Neuronal stem cell (in vitro differentiated cells): ENCODE data around the gene RBKS.
"Not testable (repeated sequence)": the region's sequence is repeated elsewhere in the genome, so short reads cannot be mapped to it uniquely, and the experiment has no call there.

Experiments used
- DNase-seq: peaks from one replicate; pipeline ENCODE4 v3.0.0-alpha.2; 2013; ENCODE audit warnings: low spot score
- H2AFZ ChIP-seq: one replicate; pipeline ENCODE4 v1.6.1; 2013; ENCODE audit warnings: mild to moderate bottlenecking, low read length, inconsistent platforms
- H2AK5ac ChIP-seq: 2 replicates; pipeline ENCODE4 v1.6.1; 2013; ENCODE audit warnings: low read depth, mild to moderate bottlenecking, inconsistent platforms, low read length, moderate library complexity, mixed read lengths
- H2BK120ac ChIP-seq: 2 replicates; pipeline ENCODE4 v1.6.1; 2013; ENCODE audit warnings: low read depth, mild to moderate bottlenecking, inconsistent platforms, low read length, moderate library complexity, mixed read lengths
- H2BK12ac ChIP-seq: one replicate; pipeline ENCODE4 v1.6.1; 2013; ENCODE audit warnings: low read length, inconsistent platforms
- H2BK15ac ChIP-seq: 2 replicates; pipeline ENCODE4 v1.6.1; 2013; ENCODE audit warnings: mild to moderate bottlenecking, low read length, inconsistent platforms, mixed read lengths
- H2BK5ac ChIP-seq: one replicate; pipeline ENCODE4 v1.6.1; 2013; ENCODE audit warnings: inconsistent platforms, mild to moderate bottlenecking, low read length, moderate library complexity
- H3K14ac ChIP-seq: one replicate; pipeline ENCODE4 v1.6.1; 2013; ENCODE audit warnings: low read length, inconsistent platforms
- H3K18ac ChIP-seq: 2 replicates; pipeline ENCODE4 v1.6.1; 2013; ENCODE audit warnings: low read length, inconsistent platforms
- H3K23ac ChIP-seq: 2 replicates; pipeline ENCODE4 v1.6.1; 2013; ENCODE audit warnings: low read depth, mild to moderate bottlenecking, mixed read lengths, low read length, inconsistent platforms; ENCODE audit not compliant: poor library complexity
- H3K27ac ChIP-seq: replicated peaks from 3 replicates; pipeline ENCODE4 v1.5.1; 2013; ENCODE audit warnings: low read length, inconsistent platforms
- H3K27me3 ChIP-seq, 3 experiments: 2 replicates each; pipeline ENCODE4 v1.6.1; 2013; ENCODE audit warnings: low read length in 3 of 3, mild to moderate bottlenecking in 2 of 3, inconsistent platforms in 1 of 3, low read depth in 1 of 3, mixed read lengths in 1 of 3, moderate library complexity in 1 of 3; ENCODE audit not compliant: control insufficient read depth in 3 of 3, insufficient read depth in 3 of 3
- H3K36me3 ChIP-seq, 2 donors: replicated peaks in 1 of 2; 2 replicates each; pipeline ENCODE4 v1.6.1; 2013; ENCODE audit warnings: low read length in 2 of 2; ENCODE audit not compliant: control insufficient read depth in 2 of 2, insufficient read depth in 2 of 2
- H3K4ac ChIP-seq: 2 replicates; pipeline ENCODE4 v1.6.1; 2013; ENCODE audit warnings: inconsistent platforms, mild to moderate bottlenecking, low read length, moderate library complexity
- H3K4me1 ChIP-seq, 2 donors: 1 replicate in 1 of 2; 2 replicates in 1 of 2; pipeline ENCODE4 v1.6.1; 2013; ENCODE audit warnings: low read length in 2 of 2, low read depth in 1 of 2; ENCODE audit not compliant: control insufficient read depth in 2 of 2, insufficient read depth in 1 of 2
- H3K4me2 ChIP-seq: one replicate; pipeline ENCODE4 v1.6.1; 2013; ENCODE audit warnings: mild to moderate bottlenecking, low read length, inconsistent platforms; ENCODE audit not compliant: insufficient read depth, poor library complexity, severe bottlenecking
- H3K4me3 ChIP-seq, 2 donors: 2 replicates each; pipeline ENCODE4 v1.5.1; 2013; ENCODE audit warnings: low read length in 2 of 2, mild to moderate bottlenecking in 2 of 2, inconsistent platforms in 1 of 2, moderate library complexity in 1 of 2
- H3K79me1 ChIP-seq: one replicate; pipeline ENCODE4 v1.6.1; 2013; ENCODE audit warnings: low read depth, mild to moderate bottlenecking, inconsistent platforms, low read length, moderate library complexity
- H3K9ac ChIP-seq: one replicate; pipeline ENCODE4 v1.6.1; 2013; ENCODE audit warnings: mild to moderate bottlenecking, low read depth, low read length, inconsistent platforms; ENCODE audit not compliant: poor library complexity
- H3K9me3 ChIP-seq, 2 donors: replicated peaks in 1 of 2; 2 replicates each; pipeline versions ENCODE3 to v1.6.1; 2013; ENCODE audit warnings: low read length in 2 of 2, mild to moderate bottlenecking in 2 of 2, inconsistent platforms in 1 of 2, low read depth in 1 of 2, mixed read lengths in 1 of 2, moderate library complexity in 1 of 2; ENCODE audit not compliant: control insufficient read depth in 2 of 2, insufficient read depth in 1 of 2
- H4K8ac ChIP-seq: one replicate; pipeline ENCODE4 v1.6.1; 2013; ENCODE audit warnings: low read depth, mild to moderate bottlenecking, inconsistent platforms, low read length, moderate library complexity
- H4K91ac ChIP-seq: one replicate; pipeline ENCODE4 v1.6.1; 2013; ENCODE audit warnings: low read length, low read depth, mild to moderate bottlenecking, inconsistent platforms; ENCODE audit not compliant: poor library complexity
- WGBS, 2 donors: extraction: QIAGEN DNeasy Blood & Tissue Kit; methylation state at CpG; one replicate each; pipeline ENCODE4 v1.1.7; 2013; ENCODE audit warnings: missing lambda C conversion rate in 2 of 2, mixed read lengths in 1 of 2; ENCODE audit not compliant: insufficient read length in 2 of 2, insufficient replicate concordance in 1 of 2; ENCODE audit errors: extremely low coverage in 2 of 2; 5-methylcytosine and 5-hydroxymethylcytosine counted together

The RBKS gene

DNA sequence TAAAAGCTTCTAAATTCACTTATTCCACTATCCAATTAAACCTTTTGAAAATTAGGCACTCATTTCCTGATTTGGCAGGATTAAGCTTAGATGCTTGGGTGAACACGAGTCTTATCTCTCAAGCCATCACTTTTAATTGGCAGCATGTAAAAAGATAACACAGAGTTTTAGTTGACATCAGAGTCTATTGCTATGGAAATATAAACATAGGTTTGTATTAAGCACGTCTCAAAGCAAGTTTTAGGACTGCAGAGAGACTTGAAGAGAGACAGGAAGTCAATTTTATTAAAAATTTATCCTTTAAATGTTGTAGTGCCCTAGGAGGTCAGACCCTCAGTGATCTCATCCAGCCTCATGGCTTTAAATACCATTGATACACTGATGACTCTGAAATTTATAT, 5.6 kb downstream of the RBKS start:
- no peak overlapping the region for H2BK120ac ChIP-seq
- no peak overlapping the region for H2BK12ac ChIP-seq
- H3K36me3 ChIP-seq, result no peaks in the 10 kb centered on the region
- no peaks in the 10 kb centered on the region for H3K9me3 ChIP-seq
- H3K27ac ChIP-seq, result no peak overlapping the region
- no peak overlapping the region for H2AFZ ChIP-seq
- no peak overlapping the region for H2BK5ac ChIP-seq
- H3K4me1 ChIP-seq, result no peaks in the 10 kb centered on the region
- no peak overlapping the region for H3K18ac ChIP-seq
- no peak overlapping the region for H3K4me2 ChIP-seq
- H3K23ac ChIP-seq, result no peak overlapping the region
- H3K4me3 ChIP-seq, result no peak overlapping the region
- no peak overlapping the region for H2BK15ac ChIP-seq
- no peak overlapping the region for H2AK5ac ChIP-seq
- H3K27me3 ChIP-seq, result no peaks in the 10 kb centered on the region
- no CpG with 5 or more reads among the region's 2 CpGs for WGBS, 2 donors
- no peak overlapping the region for H3K9ac ChIP-seq
- H3K79me1 ChIP-seq, result peaks cover 2% of the 10 kb centered on the region
- H3K4ac ChIP-seq, result no peak overlapping the region
- no peak overlapping the region for H3K14ac ChIP-seq
- H4K8ac ChIP-seq, result no peak overlapping the region
- no peak for DNase-seq
- no peak overlapping the region for H4K91ac ChIP-seq

DNA sequence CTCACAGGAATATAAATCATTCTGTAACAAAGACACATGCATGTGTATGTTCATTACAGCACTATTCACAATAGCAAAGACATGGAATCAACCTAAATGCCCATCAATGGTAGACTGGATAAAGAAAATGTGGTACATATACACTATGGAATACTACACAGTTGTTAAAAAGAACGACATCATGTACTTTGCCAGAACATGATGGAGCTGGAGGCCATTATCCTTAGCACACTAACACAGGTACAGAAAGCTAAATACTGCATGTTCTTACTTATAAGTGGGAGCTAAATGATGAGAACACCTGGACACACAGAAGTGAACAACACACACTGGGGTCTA, 7.6 kb downstream of the RBKS start:
- H3K27ac ChIP-seq, H4K8ac ChIP-seq, H3K4ac ChIP-seq, H3K23ac ChIP-seq, H2BK5ac ChIP-seq, H3K79me1 ChIP-seq, H3K18ac ChIP-seq, H3K4me2 ChIP-seq, H2AFZ ChIP-seq, H3K27me3 ChIP-seq, H3K14ac ChIP-seq, H3K36me3 ChIP-seq, H2BK12ac ChIP-seq, H2BK15ac ChIP-seq, H2BK120ac ChIP-seq, H3K9ac ChIP-seq, H3K9me3 ChIP-seq, H3K4me1 ChIP-seq, H4K91ac ChIP-seq, H2AK5ac ChIP-seq, H3K4me3 ChIP-seq, DNase-seq: not testable (repeated sequence)
- no CpG with 5 or more reads among the region's 1 CpG for WGBS, 2 donors

DNA sequence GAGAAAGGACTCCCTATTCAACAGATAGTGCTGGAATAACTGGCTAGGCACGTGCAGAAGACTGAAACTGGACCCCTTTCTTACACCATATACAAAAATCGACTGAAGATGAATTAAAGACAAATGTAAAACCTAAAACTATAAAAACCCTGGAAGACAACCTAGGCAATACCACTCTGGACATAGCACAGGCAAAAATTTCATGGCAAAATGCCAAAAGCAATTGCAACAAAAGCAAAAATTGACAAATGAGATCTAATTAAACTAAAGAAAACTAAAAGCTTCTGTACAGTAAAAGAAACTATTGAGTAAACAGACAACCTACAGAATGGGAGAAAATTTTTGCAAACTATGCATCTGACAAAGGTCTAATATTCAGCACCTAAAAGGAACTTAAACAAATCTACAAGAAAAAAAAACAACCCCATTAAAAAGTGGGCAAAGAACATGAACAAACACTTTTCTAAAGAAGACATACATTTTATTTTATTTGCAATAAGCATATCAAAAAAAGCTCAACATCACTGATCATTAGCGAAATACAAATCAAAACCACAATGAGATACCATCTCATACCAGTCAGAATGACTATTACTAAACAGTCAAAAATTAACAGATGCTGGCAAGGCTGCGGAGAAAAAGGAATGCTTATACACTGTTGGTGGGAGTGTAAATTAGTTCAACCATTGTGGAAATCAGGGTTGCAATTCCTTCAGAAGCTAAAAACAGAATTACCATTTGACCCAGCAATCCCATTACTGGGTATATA, 8.2 kb downstream of the RBKS start:
- H3K18ac ChIP-seq, H3K4ac ChIP-seq, H3K23ac ChIP-seq, H4K8ac ChIP-seq, H2AK5ac ChIP-seq, H2BK120ac ChIP-seq, DNase-seq, H2BK5ac ChIP-seq, H3K4me3 ChIP-seq, H3K79me1 ChIP-seq, H2BK12ac ChIP-seq, H3K9ac ChIP-seq, H3K4me1 ChIP-seq, H4K91ac ChIP-seq, H2BK15ac ChIP-seq, H3K4me2 ChIP-seq, H2AFZ ChIP-seq, H3K36me3 ChIP-seq, H3K27me3 ChIP-seq, H3K9me3 ChIP-seq, H3K27ac ChIP-seq, H3K14ac ChIP-seq: not testable (repeated sequence)
- WGBS, 2 donors, result no CpG with 5 or more reads among the region's 4 CpGs

DNA sequence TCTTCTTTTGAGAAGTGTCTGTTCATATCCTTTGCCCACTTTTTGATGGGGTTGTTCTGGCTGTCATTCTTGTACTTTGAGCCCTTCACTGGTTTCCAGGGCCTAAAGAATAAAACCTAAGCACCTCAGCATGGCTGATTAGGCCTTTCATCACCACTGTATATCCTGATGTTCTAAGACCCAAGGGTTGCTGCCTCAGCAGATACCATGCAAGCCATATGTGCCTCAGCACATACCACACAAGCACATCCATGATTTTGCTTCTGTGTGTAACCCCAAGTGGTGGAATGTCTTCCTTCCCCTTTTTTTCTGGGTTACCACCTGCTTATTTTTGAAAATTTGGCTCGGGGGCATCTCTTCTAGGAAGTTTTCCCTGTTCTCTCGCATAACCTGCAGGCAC, 11.4 kb downstream of the RBKS start:
- Histone ChIP-seq H3K18ac (no peak overlapping the region), H4K91ac (no peak overlapping the region), H2BK15ac (no peak overlapping the region), H3K9ac (no peak overlapping the region), H3K4me2 (no peak overlapping the region), H2BK12ac (no peak overlapping the region), H2AFZ (no peak overlapping the region), H3K14ac (no peak overlapping the region), H3K27ac (no peak overlapping the region), H2AK5ac (no peak overlapping the region), H3K27me3 (no peaks in the 10 kb centered on the region), H3K36me3 (no peaks in the 10 kb centered on the region), H3K9me3 (peaks cover 0 to 5% of the 10 kb centered on the region in 2 donors), H2BK5ac (no peak overlapping the region), H4K8ac (no peak overlapping the region), H3K4me3 (no peak overlapping the region), H3K4me1 (no peaks in the 10 kb centered on the region), H2BK120ac (no peak overlapping the region), H3K4ac (no peak overlapping the region), H3K79me1 (no peaks in the 10 kb centered on the region), H3K23ac (no peak overlapping the region)
- no peak for DNase-seq
- no CpG with 5 or more reads among the region's 2 CpGs for WGBS, 2 donors
